CD4-positive, alpha-beta T cell treated with Interleukin-15 for 4 hours (primary cell): Measurements from ENCODE around the gene TM2D1.
"Not testable (repeated sequence)": the region's sequence is repeated elsewhere in the genome, so short reads cannot be mapped to it uniquely, and the experiment has no call there.

Source experiments
- DNase-seq: peaks from one replicate; pipeline ENCODE4 v3.0.0-alpha.2; 2020; ENCODE audit warnings: low spot score

Gene TM2D1

GRCh38 chr1:61718996-61719663, 5.8 kb downstream of the TM2D1 start:
- DNase-seq: not testable (repeated sequence)

- no peak for DNase-seq
Observed at GRCh38 chr1:61711969-61712368, 13.0 kb downstream of the TM2D1 start.

- not testable (repeated sequence) for DNase-seq
Observed at GRCh38 chr1:61711257-61711656, 13.7 kb downstream of the TM2D1 start.

- DNase-seq: no peak
Observed at GRCh38 chr1:61709908-61710289, 15.0 kb downstream of the TM2D1 start.

- no peak for DNase-seq
Observed at GRCh38 chr1:61708953-61709907, 15.7 kb downstream of the TM2D1 start.

- no peak for DNase-seq
Observed at GRCh38 chr1:61699911-61700851, 24.8 kb downstream of the TM2D1 start.

GRCh38 chr1:61692155-61692800, 32.7 kb downstream of the TM2D1 start:
- no peak for DNase-seq

GRCh38 chr1:61687901-61688300, 37.0 kb downstream of the TM2D1 start:
- DNase-seq: no peak

- no peak for DNase-seq
Observed at GRCh38 chr1:61682891-61683290, 42.0 kb downstream of the TM2D1 start.

GRCh38 chr1:61680500-61680899, 44.4 kb downstream of the TM2D1 start:
- DNase-seq: no peak

GRCh38 chr1:61676881-61677280, 48.1 kb downstream of the TM2D1 start:
- DNase-seq: not testable (repeated sequence)

GRCh38 chr1:61674221-61674620, 50.7 kb downstream of the TM2D1 start:
- no peak for DNase-seq

GRCh38 chr1:61672376-61672775, 52.6 kb downstream of the TM2D1 start:
- no peak for DNase-seq

- no peak for DNase-seq
Observed at GRCh38 chr1:61670445-61670844, 54.5 kb downstream of the TM2D1 start.

GRCh38 chr1:61670016-61670415, 54.9 kb downstream of the TM2D1 start:
- DNase-seq: no peak

- DNase-seq: no peak
Observed at GRCh38 chr1:61659061-61659460, 65.9 kb downstream of the TM2D1 start.

- no peak for DNase-seq
Observed at GRCh38 chr1:61655453-61655852, 69.5 kb downstream of the TM2D1 start.

- DNase-seq: no peak
Observed at GRCh38 chr1:61654067-61654466, 70.9 kb downstream of the TM2D1 start.

- no peak for DNase-seq
Observed at GRCh38 chr1:61648983-61649742, 75.8 kb downstream of the TM2D1 start.

- no peak for DNase-seq
Observed at GRCh38 chr1:61647142-61647541, 77.8 kb downstream of the TM2D1 start.

GRCh38 chr1:61645476-61645875, 79.5 kb downstream of the TM2D1 start:
- no peak for DNase-seq
